SU-DHL-6 (cell line): ENCODE data around the gene ZNF439.
"Not testable (repeated sequence)": the region's sequence is repeated elsewhere in the genome, so short reads cannot be mapped to it uniquely, and the experiment has no call there.

Experiments used
- H2AFZ ChIP-seq: fragments of 200-600 bp; sonication (generic); 2 replicates; pipeline ENCODE4 v1.6.1; 2014; ENCODE audit warnings: low read depth, mild to moderate bottlenecking, moderate library complexity, mixed read lengths, antibody characterized with exemption, low read length; ENCODE audit not compliant: severe bottlenecking
- H3F3A ChIP-seq: fragments of 200-600 bp; shearing (Covaris generic); 2 replicates; pipeline ENCODE4 v1.6.0; 2016; ENCODE audit warnings: antibody characterized with exemption, mild to moderate bottlenecking; ENCODE audit not compliant: insufficient read depth
- H3K27ac ChIP-seq: fragments of 200-600 bp; sonication (generic); 2 replicates; pipeline ENCODE4 v1.5.1; 2016; ENCODE audit warnings: low read depth, mild to moderate bottlenecking, low read length, moderate library complexity, mixed read lengths
- H3K27me3 ChIP-seq: fragments of 200-600 bp; sonication (generic), shearing (Covaris generic); 2 replicates; pipeline ENCODE4 v1.6.0; 2014; ENCODE audit warnings: mild to moderate bottlenecking, low read length
- H3K36me3 ChIP-seq: fragments of 200-600 bp; sonication (generic); 2 replicates; pipeline ENCODE4 v1.6.1; 2014; ENCODE audit warnings: mild to moderate bottlenecking, low read length, mixed read lengths
- H3K4me2 ChIP-seq: fragments of 300-600, 200-600 bp; shearing (Covaris generic), sonication (generic); 2 replicates; pipeline ENCODE4 v1.6.0; 2014; ENCODE audit warnings: low read length, low read depth, mild to moderate bottlenecking; ENCODE audit not compliant: poor library complexity, severe bottlenecking
- H3K4me3 ChIP-seq: fragments of 200-600 bp; sonication (generic); 2 replicates; pipeline ENCODE4 v1.5.1; 2014; ENCODE audit warnings: antibody characterized with exemption, low read length, mild to moderate bottlenecking, mixed read lengths; ENCODE audit not compliant: insufficient read depth, poor library complexity, severe bottlenecking
- H3K79me2 ChIP-seq: fragments of 200-600 bp; sonication (generic); 2 replicates; pipeline ENCODE4 v1.6.1; 2014; ENCODE audit warnings: mild to moderate bottlenecking, low read length, moderate library complexity; ENCODE audit not compliant: insufficient read depth
- H3K9ac ChIP-seq: fragments of 200-600 bp; sonication (generic); 2 replicates; pipeline ENCODE4 v1.7.0; 2014; ENCODE audit warnings: mild to moderate bottlenecking, low read length
- H3K9me2 ChIP-seq: fragments of 200-600 bp; sonication (generic); replicated peaks from 2 replicates; pipeline ENCODE4 v1.6.1; 2014; ENCODE audit warnings: low read length; ENCODE audit not compliant: insufficient read depth
- H3K9me3 ChIP-seq: fragments of 200-600 bp; sonication (generic); 2 replicates; pipeline ENCODE4 v1.6.1; 2014; ENCODE audit warnings: low read length, mixed read lengths; ENCODE audit not compliant: insufficient read depth
- H4K20me1 ChIP-seq: fragments of 200-600 bp; sonication (generic); 2 replicates; pipeline ENCODE4 v1.6.1; 2014; ENCODE audit warnings: low read depth, mild to moderate bottlenecking, antibody characterized with exemption, low read length, moderate library complexity, mixed read lengths
- CTCF ChIP-seq: fragments of 200-600 bp; sonication (generic); IDR thresholded peaks from one replicate; pipeline ENCODE4 v1.5.1; 2017; ENCODE audit warnings: antibody characterized with exemption, mild to moderate bottlenecking, low read length, moderate library complexity; ENCODE audit not compliant: insufficient read depth, poor library complexity, severe bottlenecking
- EZH2phosphoT487 ChIP-seq: fragments of 200-600 bp; sonication (generic), shearing (Covaris generic); conservative IDR thresholded peaks from 2 replicates; pipeline ENCODE4 v1.6.1; 2018; ENCODE audit warnings: mild to moderate bottlenecking, antibody characterized with exemption, low read length, moderate library complexity, mixed read lengths

Gene ZNF439

GRCh38 chr19:11848200-11848593 is 329 bp upstream of the ZNF439 start:
- Histone ChIP-seq H3K9ac (peak overlapping the region; percentile 68), H3K4me2 (peak overlapping the region; percentile 54)

GRCh38 chr19:11850289-11850688 is 1.8 kb downstream of the ZNF439 start:
- H3K9ac ChIP-seq = 0 out of 2 replicates have a peak overlapping the region, but pooled peaks have one; percentile 68
- not testable (repeated sequence) for H2AFZ ChIP-seq, H4K20me1 ChIP-seq, H3F3A ChIP-seq, H3K9me3 ChIP-seq, H3K27me3 ChIP-seq, H3K27ac ChIP-seq, H3K9me2 ChIP-seq
- peaks cover 48% of the 10 kb centered on the region for H3K79me2 ChIP-seq
- peaks cover 11% of the 10 kb centered on the region; the same call in 1 of the 2 replicates for H3K36me3 ChIP-seq
- peak overlapping the region; percentile 72 for H3K4me3 ChIP-seq
- H3K4me2 ChIP-seq = peak overlapping the region; percentile 54

More at GRCh38 chr19:11848200-11848593, 329 bp upstream of the ZNF439 start:
- H4K20me1 ChIP-seq = no peaks in the 10 kb centered on the region
- H3K79me2 ChIP-seq = peaks cover 37% of the 10 kb centered on the region
- no peaks in the 10 kb centered on the region for H3K9me3 ChIP-seq
- no peaks in the 10 kb centered on the region for H3F3A ChIP-seq
- H3K27me3 ChIP-seq = no peaks in the 10 kb centered on the region
- H3K27ac ChIP-seq = no peak overlapping the region
- H3K36me3 ChIP-seq = 0 out of 2 replicates have a peak, but pooled peaks cover 11% of the 10 kb centered on the region
- peak overlapping the region; percentile 72 for H3K4me3 ChIP-seq
- H3K9me2 ChIP-seq = no peaks in the 10 kb centered on the region
- TF ChIP-seq EZH2phosphoT487 (no peak), CTCF (no peak)
- H2AFZ ChIP-seq = peak overlapping the region; percentile 91

GRCh38 chr19:11853358-11853757 is 4.8 kb downstream of the ZNF439 start:
- H3F3A ChIP-seq = no peaks in the 10 kb centered on the region
- no peaks in the 10 kb centered on the region for H3K9me3 ChIP-seq
- no peaks in the 10 kb centered on the region for H4K20me1 ChIP-seq
- no peak overlapping the region for H2AFZ ChIP-seq
- no peak for TF ChIP-seq CTCF
- TF ChIP-seq EZH2phosphoT487 = no peak
- peaks cover 14% of the 10 kb centered on the region; the same call in 1 of the 2 replicates for H3K36me3 ChIP-seq
- H3K4me2 ChIP-seq = no peak overlapping the region
- no peak overlapping the region for H3K9ac ChIP-seq
- no peak overlapping the region for H3K27ac ChIP-seq
- H3K4me3 ChIP-seq = no peak overlapping the region
- H3K27me3 ChIP-seq = no peaks in the 10 kb centered on the region
- H3K9me2 ChIP-seq = no peaks in the 10 kb centered on the region
- H3K79me2 ChIP-seq = peaks cover 67% of the 10 kb centered on the region

- TF ChIP-seq CTCF (no peak), EZH2phosphoT487 (no peak)
- no peaks in the 10 kb centered on the region for H3K27me3 ChIP-seq
- no peaks in the 10 kb centered on the region for H3K9me2 ChIP-seq
- H3K4me3 ChIP-seq = no peak overlapping the region
- no peak overlapping the region for H3K9ac ChIP-seq
- no peaks in the 10 kb centered on the region for H4K20me1 ChIP-seq
- no peak overlapping the region for H3K4me2 ChIP-seq
- H3K79me2 ChIP-seq = peaks cover 55% of the 10 kb centered on the region
- H2AFZ ChIP-seq = no peak overlapping the region
- peaks cover 6% of the 10 kb centered on the region; the same call in 1 of the 2 replicates for H3K36me3 ChIP-seq
- no peaks in the 10 kb centered on the region for H3K9me3 ChIP-seq
- no peak overlapping the region for H3K27ac ChIP-seq
- H3F3A ChIP-seq = no peaks in the 10 kb centered on the region
Observed at GRCh38 chr19:11856596-11857250, 8.2 kb downstream of the ZNF439 start.
